MM.1S (cell line): ENCODE data around the gene QPCT.

Experiments
- DNase-seq: peaks from one replicate; pipeline ENCODE4 v3.0.0-alpha.2; 2015
- H2AFZ ChIP-seq: fragments of 300-600 bp; sonication (generic); 2 replicates; pipeline ENCODE4 v1.6.0; 2016; ENCODE audit warnings: antibody characterized with exemption, low read length
- H3F3A ChIP-seq: fragments of 300-600 bp; sonication (generic); 2 replicates; pipeline ENCODE4 v1.6.1; 2016; ENCODE audit warnings: mild to moderate bottlenecking, antibody characterized with exemption, low read length, moderate library complexity, mixed read lengths; ENCODE audit not compliant: insufficient read depth
- H3K27ac ChIP-seq: fragments of 300-600 bp; sonication (generic); 2 replicates; pipeline ENCODE4 v1.5.1; 2016; ENCODE audit warnings: mild to moderate bottlenecking, low read length
- H3K27me3 ChIP-seq: fragments of 300-600 bp; sonication (generic); replicated peaks from 2 replicates; pipeline ENCODE4 v1.6.0; 2016; ENCODE audit warnings: low read length; ENCODE audit not compliant: insufficient read depth
- H3K36me3 ChIP-seq: fragments of 300-600 bp; sonication (generic); replicated peaks from 2 replicates; pipeline ENCODE4 v1.6.1; 2016; ENCODE audit warnings: mild to moderate bottlenecking, low read length, mixed read lengths; ENCODE audit not compliant: insufficient read depth
- H3K4me1 ChIP-seq: fragments of 300-600 bp; sonication (generic); 2 replicates; pipeline ENCODE4 v1.6.1; 2016; ENCODE audit warnings: low read length, mixed read lengths
- H3K4me2 ChIP-seq: fragments of 300-600 bp; sonication (generic); 2 replicates; pipeline ENCODE4 v1.6.0; 2016; ENCODE audit warnings: low read depth, low read length
- H3K4me3 ChIP-seq: fragments of 300-600 bp; sonication (generic); 2 replicates; pipeline ENCODE4 v1.5.1; 2016; ENCODE audit warnings: low read length, mixed read lengths
- H3K79me2 ChIP-seq: fragments of 300-600 bp; sonication (generic); 2 replicates; pipeline ENCODE4 v1.6.1; 2016; ENCODE audit warnings: mixed run types, low read length, mixed read lengths
- H3K9ac ChIP-seq: fragments of 300-600 bp; sonication (generic); 2 replicates; pipeline ENCODE4 v1.6.1; 2016; ENCODE audit warnings: low read length, mixed read lengths
- H3K9me2 ChIP-seq: fragments of 300-600 bp; sonication (generic); replicated peaks from 2 replicates; pipeline ENCODE4 v1.6.1; 2016; ENCODE audit warnings: mild to moderate bottlenecking, low read length, mixed read lengths; ENCODE audit not compliant: insufficient read depth
- H3K9me3 ChIP-seq: fragments of 300-600 bp; sonication (generic); replicated peaks from 2 replicates; pipeline ENCODE4 v1.6.1; 2016; ENCODE audit warnings: mild to moderate bottlenecking, low read length, mixed read lengths; ENCODE audit not compliant: insufficient read depth
- H4K20me1 ChIP-seq: fragments of 300-600 bp; sonication (generic); 2 replicates; pipeline ENCODE4 v1.6.1; 2016; ENCODE audit warnings: mild to moderate bottlenecking, low read length, moderate library complexity, mixed read lengths; ENCODE audit not compliant: insufficient read depth
- CTCF ChIP-seq: fragments of 300-600 bp; sonication (generic); IDR thresholded peaks from 2 replicates; pipeline ENCODE4 v1.5.1; 2016; ENCODE audit warnings: antibody characterized with exemption, low read length, mixed read lengths
- EZH2 ChIP-seq: fragments of 300-600 bp; sonication (generic); optimal IDR thresholded peaks from 2 replicates; pipeline ENCODE3; 2017; ENCODE audit warnings: low read depth, mild to moderate bottlenecking, antibody characterized with exemption, low read length, mixed read lengths
- EZH2phosphoT487 ChIP-seq: fragments of 300-600 bp; sonication (generic); IDR thresholded peaks from 2 replicates; pipeline ENCODE4 v1.6.1; 2018; ENCODE audit warnings: antibody characterized with exemption, low read length

QPCT gene

GRCh38 chr2:37297632-37298031, 46.8 kb upstream of the QPCT start:
- H3K4me1 ChIP-seq = peaks cover 58% of the 10 kb centered on the region
- peaks cover 10% of the 10 kb centered on the region; the same call in 1 of the 2 replicates for H3K36me3 ChIP-seq
- H3K9ac ChIP-seq = no peak overlapping the region
- peaks cover 54% of the 10 kb centered on the region for H3F3A ChIP-seq
- H3K9me2 ChIP-seq = no peaks in the 10 kb centered on the region
- H3K4me2 ChIP-seq = no peak overlapping the region
- no peak overlapping the region for H3K4me3 ChIP-seq
- no peak for DNase-seq
- no peaks in the 10 kb centered on the region for H3K27me3 ChIP-seq
- H2AFZ ChIP-seq = no peak overlapping the region
- peaks cover 98% of the 10 kb centered on the region for H4K20me1 ChIP-seq
- peaks cover 100% of the 10 kb centered on the region for H3K79me2 ChIP-seq
- H3K9me3 ChIP-seq = no peaks in the 10 kb centered on the region
- TF ChIP-seq CTCF (no peak), EZH2phosphoT487 (no peak), EZH2 (no peak)
- no peak overlapping the region; the same call in 1 of the 2 replicates for H3K27ac ChIP-seq

- Histone ChIP-seq H3K4me2 (peak overlapping the region; percentile 85), H3K9me3 (no peaks in the 10 kb centered on the region), H3K36me3 (peaks cover 7% of the 10 kb centered on the region; the same call in 1 of the 2 replicates), H3K4me3 (peak overlapping the region; percentile 7; the same call in 1 of the 2 replicates), H3K79me2 (peaks cover 100% of the 10 kb centered on the region), H3K9ac (peak overlapping the region; percentile 2; the same call in 1 of the 2 replicates), H3K27ac (peak overlapping the region; percentile 19; the same call in 1 of the 2 replicates), H4K20me1 (peaks cover 99% of the 10 kb centered on the region), H3F3A (peaks cover 60% of the 10 kb centered on the region), H3K9me2 (no peaks in the 10 kb centered on the region), H3K4me1 (peaks cover 69% of the 10 kb centered on the region), H3K27me3 (no peaks in the 10 kb centered on the region), H2AFZ (no peak overlapping the region)
- DNase-seq = no peak
- TF ChIP-seq EZH2phosphoT487 = no peak
- no peak for TF ChIP-seq EZH2
- no peak for TF ChIP-seq CTCF
Measured at GRCh38 chr2:37300146-37300545, 44.3 kb upstream of the QPCT start.

DNA sequence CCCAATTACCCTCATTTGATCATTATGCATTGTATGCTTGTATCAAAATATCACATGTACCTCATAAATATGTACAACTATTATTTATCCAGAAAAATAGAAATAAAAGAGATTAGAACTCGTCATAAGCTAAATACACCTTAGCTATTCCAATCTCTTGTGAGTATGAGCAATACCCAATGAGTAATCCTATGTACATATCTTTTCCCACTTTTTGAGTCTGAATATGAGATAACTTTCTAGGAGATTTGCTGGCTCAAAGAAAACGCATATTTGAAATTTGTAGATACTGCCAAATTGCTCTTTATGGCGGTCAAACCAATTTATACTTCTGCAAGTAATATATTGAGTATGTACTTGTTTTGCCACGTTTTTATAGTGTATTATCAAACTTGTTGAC, 43.9 kb upstream of the QPCT start:
- H2AFZ ChIP-seq = no peak overlapping the region
- no peaks in the 10 kb centered on the region for H3K9me3 ChIP-seq
- H3K9ac ChIP-seq = peak overlapping the region; percentile 21; the same call in 1 of the 2 replicates
- no peak for DNase-seq
- H3K9me2 ChIP-seq = no peaks in the 10 kb centered on the region
- peaks cover 7% of the 10 kb centered on the region; the same call in 1 of the 2 replicates for H3K36me3 ChIP-seq
- peaks cover 100% of the 10 kb centered on the region for H3K79me2 ChIP-seq
- H3K4me1 ChIP-seq = peaks cover 68% of the 10 kb centered on the region
- peak overlapping the region; percentile 19; the same call in 1 of the 2 replicates for H3K27ac ChIP-seq
- H3K4me2 ChIP-seq = peak overlapping the region; percentile 85
- peaks cover 99% of the 10 kb centered on the region for H4K20me1 ChIP-seq
- peaks cover 65% of the 10 kb centered on the region for H3F3A ChIP-seq
- peak overlapping the region; percentile 8; the same call in 1 of the 2 replicates for H3K4me3 ChIP-seq
- no peaks in the 10 kb centered on the region for H3K27me3 ChIP-seq
- TF ChIP-seq EZH2phosphoT487 = no peak
- TF ChIP-seq EZH2 = no peak
- TF ChIP-seq CTCF = no peak
